ENCODE data around the gene STT3B. TPM values are rescaled to one million over a fixed set of nuclear protein-coding genes. Genes with fewer than 3 reads are reported as not detected.
A peak's percentile ranks its signal among the peaks of the same experiment; 100 is the strongest.

The STT3B gene
- total and polyA plus RNA-seq, 2 of the 13 experiments (the other 11 are each of a cell fraction or from before 2014, with no cell fraction given) = 85.0 to 205 TPM

DNA sequence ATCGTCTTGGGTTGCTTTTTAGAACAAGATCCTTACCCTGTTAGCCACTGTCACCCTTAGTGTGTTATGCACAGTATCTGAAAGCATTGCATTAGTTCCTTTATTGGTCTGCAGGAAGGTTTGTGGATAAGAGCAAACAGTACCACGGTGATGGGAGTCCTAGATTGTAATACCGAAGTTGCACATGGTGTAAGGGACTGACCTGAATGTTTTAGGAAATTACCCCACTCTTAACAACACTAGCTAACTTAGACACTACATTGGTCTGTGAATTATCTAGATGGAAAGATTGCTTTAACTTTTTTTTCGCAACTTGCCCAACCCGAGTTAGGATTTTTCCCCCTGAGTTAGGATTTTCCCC, 1.3 kb downstream of the STT3B start:
- peak overlapping the region; percentile 99 for H3K27ac ChIP-seq (ENCODE audit: extremely low read length, insufficient read depth, low read length)

DNA sequence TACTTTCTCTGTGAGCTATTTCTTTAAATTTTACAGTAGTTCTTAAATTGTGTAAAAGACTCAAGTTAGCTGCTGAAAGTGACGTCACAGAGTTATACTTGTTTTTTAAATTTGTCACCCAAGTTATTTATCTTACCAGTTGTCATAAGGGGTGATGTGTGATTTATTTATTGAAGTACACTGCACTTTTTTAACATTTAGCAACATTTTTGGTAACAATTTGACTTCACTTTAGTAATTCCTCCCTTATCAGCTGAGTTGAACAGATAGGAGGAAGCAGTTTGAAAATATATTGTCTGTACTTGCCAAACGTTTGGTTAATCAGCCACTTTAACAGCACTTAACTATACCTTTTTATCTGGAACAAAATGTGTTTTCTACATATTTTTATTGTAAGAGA, 3.8 kb downstream of the STT3B start:
- BruUV-seq (replicated peaks) = no TSS peak
- intact Hi-C loops (cut with micrococcal nuclease; ENCODE audit: unreplicated experiment) = loop anchor here (10.0 kb wide), 1 partner anchor 228 kb away; no protein-coding TSS in a partner anchor
- Histone ChIP-seq H4K20me1 (ENCODE audit: insufficient read depth, low read length) (peaks cover 54% of the 10 kb centered on the region), H3K4me3 (replicated peaks in 1 of 3; ENCODE audit: insufficient read depth in 1 of 3, low read depth in 2 of 3, low read length in 3 of 3) (peak overlapping the region; percentile 28 to 91 (median 49); a peak in 5 of 6 replicates), H3K4me1 (ENCODE audit: insufficient read depth, low read length) (peaks cover 50% of the 10 kb centered on the region), H3K36me3 (replicated peaks in 1 of 2; ENCODE audit: control insufficient read depth in 1 of 2, insufficient read depth in 2 of 2, low read length in 2 of 2) (no peaks in the 10 kb centered on the region), H3K9me3 (ENCODE audit: low read length) (no peaks in the 10 kb centered on the region), H3K27me3 (ENCODE audit: control insufficient read depth in 1 of 2, insufficient read depth in 2 of 2, low read length in 2 of 2) (no peaks in the 10 kb centered on the region; a peak in 1 of 5 replicates), H3K4me2 (ENCODE audit: low read depth, low read length) (peak overlapping the region; percentile 62), H3K9ac (ENCODE audit: insufficient read depth, low read depth, low read length) (peak overlapping the region; percentile 31; the same call in 1 of the 2 replicates), H3K79me2 (ENCODE audit: insufficient read depth, low read length) (peaks cover 88% of the 10 kb centered on the region), H3K27ac (ENCODE audit: extremely low read length, insufficient read depth, low read length) (peak overlapping the region; percentile 12), H2AFZ (ENCODE audit: low read length) (no peak overlapping the region)
- no peak for ATAC-seq
- TF ChIP-seq CBFB (CRISPR knock-in tag; IDR thresholded peaks at IDR 0.05) = no peak
- TF ChIP-seq ATF7 (IDR thresholded peaks at IDR 0.05) = peak; percentile 76
- no peak for TF ChIP-seq ATF7 (CRISPR knock-in tag; IDR thresholded peaks at IDR 0.05)
- TF ChIP-seq MTA3 (CRISPR knock-in tag; IDR thresholded peaks at IDR 0.05) = no peak
- no peak for TF ChIP-seq SAP130 (CRISPR knock-in tag; IDR thresholded peaks at IDR 0.05; ENCODE audit: low read depth)
- no peak for TF ChIP-seq TCF7L2 (IDR thresholded peaks at IDR 0.05; ENCODE audit: low read depth, low read length)
- peak; percentile 94 for TF ChIP-seq CREB1 (IDR thresholded peaks at IDR 0.05)
- no peak for TF ChIP-seq CREB1 (CRISPR knock-in tag; IDR thresholded peaks at IDR 0.05)
- no peak for TF ChIP-seq ZSCAN30 (CRISPR knock-in tag; IDR thresholded peaks at IDR 0.05)
- 0 out of 2 replicates have a peak, but pooled peaks have one; percentile 20 for TF ChIP-seq CREM (IDR thresholded peaks at IDR 0.05)
- no peak for TF ChIP-seq CREM (CRISPR knock-in tag; IDR thresholded peaks at IDR 0.05)
- TF ChIP-seq ZNF660 (CRISPR knock-in tag; IDR thresholded peaks at IDR 0.05; ENCODE audit: borderline replicate concordance, low read depth) = no peak
- POLR2A ChIA-PET = no interaction called here
- FAIRE-seq = no peak
- CTCF ChIA-PET (ENCODE audit: low intra/inter-chr PET ratio, low total read pairs) = no interaction called here
- 37% methylated on average over 2 of the region's 2 CpGs for WGBS (ENCODE audit: low lambda C conversion rate)
- no peak for DNase-seq (ENCODE audit: low spot score)
- in situ Hi-C loops (cut with HindIII; ENCODE audit: extremely low pct_ligation_motif_present, low pct_unique_long_range_greater_than_20kb) = no loop called here

More for the DNA sequence above, 1.3 kb downstream of the STT3B start:
- Histone ChIP-seq H3K27me3 (ENCODE audit: control insufficient read depth in 1 of 2, insufficient read depth in 2 of 2, low read length in 2 of 2) (no peaks in the 10 kb centered on the region; a peak in 1 of 5 replicates), H3K9ac (ENCODE audit: insufficient read depth, low read depth, low read length) (peak overlapping the region; percentile 88), H3K79me2 (ENCODE audit: insufficient read depth, low read length) (peaks cover 73% of the 10 kb centered on the region), H4K20me1 (ENCODE audit: insufficient read depth, low read length) (peaks cover 48% of the 10 kb centered on the region), H3K4me3 (replicated peaks in 1 of 3; ENCODE audit: insufficient read depth in 1 of 3, low read depth in 2 of 3, low read length in 3 of 3) (peak overlapping the region; percentile 91 to 97 (median 91)), H3K36me3 (replicated peaks in 1 of 2; ENCODE audit: control insufficient read depth in 1 of 2, insufficient read depth in 2 of 2, low read length in 2 of 2) (no peaks in the 10 kb centered on the region), H3K4me2 (ENCODE audit: low read depth, low read length) (peak overlapping the region; percentile 62), H2AFZ (ENCODE audit: low read length) (no peak overlapping the region), H3K9me3 (ENCODE audit: low read length) (no peaks in the 10 kb centered on the region), H3K4me1 (ENCODE audit: insufficient read depth, low read length) (peaks cover 46% of the 10 kb centered on the region)
- ChIA-PET POLR2A (interaction anchor here (1.6 to 2.8 kb wide), 3 partner anchors 29 to 347 kb away, joined by 4 to 12 read pairs (median 10); no protein-coding TSS in a partner anchor), CTCF (ENCODE audit: low intra/inter-chr PET ratio, low total read pairs) (no interaction called here)
- intact Hi-C loops (cut with micrococcal nuclease; ENCODE audit: unreplicated experiment) (loop anchor here (5.0 to 10.0 kb wide), 2 partner anchors 157 to 231 kb away; no protein-coding TSS in a partner anchor), in situ Hi-C loops (cut with HindIII; ENCODE audit: extremely low pct_ligation_motif_present, low pct_unique_long_range_greater_than_20kb) (no loop called here)
- peak; percentile 8; the same call in 1 of the 3 replicates for ATAC-seq
- no TSS peak for BruUV-seq (replicated peaks)
- peak; percentile 39 for FAIRE-seq
- peak; percentile 43 for DNase-seq (ENCODE audit: low spot score)
- no peak for TF ChIP-seq ZNF589 (CRISPR knock-in tag; conservative IDR thresholded peaks at IDR 0.05)
- TF ChIP-seq EEA1 (CRISPR knock-in tag; IDR thresholded peaks at IDR 0.05; ENCODE audit: borderline replicate concordance) = no peak
- TF ChIP-seq FOXC1 (CRISPR knock-in tag; IDR thresholded peaks at IDR 0.05; ENCODE audit: borderline replicate concordance) = no peak
- TF ChIP-seq FOXA3 (CRISPR knock-in tag; IDR thresholded peaks at IDR 0.05) = 0 out of 2 replicates have a peak, but pooled peaks have one; percentile 7
- TF ChIP-seq SAP130 (CRISPR knock-in tag; IDR thresholded peaks at IDR 0.05; ENCODE audit: low read depth) = peak; percentile 50; the same call in 1 of the 2 replicates
- WGBS (ENCODE audit: low lambda C conversion rate) = 2% methylated on average over 5 of the region's 5 CpGs
